Fibroblast of lung (primary cell): Measurements from ENCODE around the gene THPO.

Source experiments
- CTCF ChIP-seq, 2 donors: IDR thresholded peaks in 1 of 2; conservative IDR thresholded peaks in 1 of 2; 1 replicate in 1 of 2; 2 replicates in 1 of 2; pipeline ENCODE4 v1.5.1; 2011 to 2012; ENCODE audit warnings: low read length in 2 of 2, control low read depth in 1 of 2, inconsistent platforms in 1 of 2, low read depth in 1 of 2, mild to moderate bottlenecking in 1 of 2
- EZH2 ChIP-seq: IDR thresholded peaks from 2 replicates; pipeline ENCODE4 v1.5.1; 2012; ENCODE audit warnings: low read length, control low read depth, mild to moderate bottlenecking; ENCODE audit errors: missing control alignments

DNA sequence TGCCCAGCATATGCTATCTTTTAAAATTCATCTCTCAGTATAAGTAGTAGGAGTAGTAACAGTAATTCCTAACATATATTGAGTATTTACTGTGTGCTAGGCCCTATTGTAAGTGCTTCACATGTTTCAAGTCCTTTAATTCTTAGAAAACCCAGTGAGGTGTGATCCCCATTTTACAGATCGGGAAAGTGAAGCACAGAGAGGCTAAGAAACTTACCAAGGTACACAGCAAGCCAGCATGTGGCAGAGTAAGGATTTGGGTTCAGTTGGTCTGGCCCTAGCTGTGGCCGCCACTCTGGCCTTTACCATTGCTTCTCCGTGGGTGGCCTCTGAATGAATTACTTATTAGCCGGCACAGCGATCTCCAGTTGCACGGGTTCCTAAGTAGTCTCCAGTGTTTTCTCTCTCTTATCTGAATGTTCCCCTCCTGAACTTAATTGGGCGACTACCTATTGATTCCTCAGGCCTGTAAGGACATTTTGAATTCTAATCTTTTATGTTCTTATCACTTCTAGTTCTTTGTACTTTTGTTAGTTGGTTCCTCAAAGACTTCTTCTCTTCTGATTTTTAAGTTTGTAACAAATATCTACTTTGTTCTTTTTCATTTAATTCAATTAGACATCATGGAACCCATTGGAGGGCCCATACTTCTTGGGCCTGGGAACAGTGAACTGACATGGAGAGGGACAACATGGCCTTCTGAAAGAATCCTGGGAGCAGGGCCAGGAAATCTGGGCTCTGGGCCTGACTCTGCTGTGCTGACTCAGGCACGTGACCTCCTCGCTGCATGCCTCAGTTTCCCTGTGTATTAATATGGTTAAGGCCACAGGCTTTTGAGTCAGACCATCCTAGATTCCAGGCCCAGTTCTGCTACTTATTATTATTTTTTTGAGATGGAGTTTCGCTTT lies 28.2 kb downstream of the THPO start:
- TF ChIP-seq CTCF (conservative IDR thresholded peaks at IDR 0.05 in 1 of 2, IDR thresholded peaks at IDR 0.05 in 1 of 2; ENCODE audit: low read depth in 1 of 2, low read length in 2 of 2), result no peak
- TF ChIP-seq EZH2, result no peak
